CD4-positive, alpha-beta T cell treated with Interferon alpha-2 for 1 hour (primary cell): ENCODE measurements around the gene KRT73.
"Not testable (repeated sequence)": the region's sequence is repeated elsewhere in the genome, so short reads cannot be mapped to it uniquely, and the experiment has no call there.

ENCODE experiments used
- DNase-seq, 2 donors: peaks; one replicate each; pipeline ENCODE4 v3.0.0-alpha.2; 2020 to 2022

KRT73 gene

DNA sequence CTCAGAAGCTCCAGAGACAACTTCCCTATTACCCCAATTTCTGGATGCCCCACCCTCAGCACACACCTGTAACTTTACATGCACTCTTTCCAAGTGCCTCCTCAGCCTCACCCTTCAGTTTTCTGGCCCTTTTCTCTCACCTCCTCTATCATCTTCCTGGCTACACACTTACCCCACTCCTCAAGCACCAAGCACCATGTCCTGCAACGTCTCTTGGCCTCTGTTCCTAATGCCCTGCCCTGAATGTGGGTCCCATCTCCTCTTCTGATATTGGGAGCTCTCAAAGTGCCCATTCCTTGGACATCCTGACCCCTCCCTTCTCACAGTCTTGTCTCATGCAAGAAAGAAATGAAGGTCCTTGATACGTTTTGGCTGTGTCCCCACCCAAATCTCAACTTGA lies 18.3 kb downstream of the KRT73 start:
- no peak for DNase-seq

GRCh38 chr12:52598966-52599365 lies 19.4 kb downstream of the KRT73 start:
- no peak for DNase-seq

- not testable (repeated sequence) for DNase-seq
These were observed 24.1 kb downstream of the KRT73 start for GRCh38 chr12:52594237-52594636.

GRCh38 chr12:52591521-52591920 lies 26.8 kb downstream of the KRT73 start:
- no peak for DNase-seq

DNA sequence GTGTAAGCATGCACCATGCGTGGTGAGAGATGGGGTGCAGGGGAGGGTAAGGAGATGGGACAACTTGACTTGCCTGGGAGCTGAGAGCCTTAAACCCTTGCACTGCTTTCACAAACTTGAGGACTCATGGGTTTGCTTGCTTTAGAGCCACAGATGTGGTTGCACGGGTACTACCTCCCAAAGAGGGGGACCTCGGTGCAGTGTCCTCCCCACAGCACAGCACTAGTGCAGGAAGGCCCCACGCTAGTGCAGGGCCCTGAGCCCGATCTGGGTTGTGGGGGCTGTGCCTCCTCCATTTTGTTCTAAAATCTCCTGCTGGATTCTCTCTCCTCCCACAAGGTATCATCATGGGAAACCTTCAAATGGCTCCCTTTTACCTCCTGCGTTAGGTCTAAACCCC lies 28.3 kb downstream of the KRT73 start:
- no peak for DNase-seq

DNA sequence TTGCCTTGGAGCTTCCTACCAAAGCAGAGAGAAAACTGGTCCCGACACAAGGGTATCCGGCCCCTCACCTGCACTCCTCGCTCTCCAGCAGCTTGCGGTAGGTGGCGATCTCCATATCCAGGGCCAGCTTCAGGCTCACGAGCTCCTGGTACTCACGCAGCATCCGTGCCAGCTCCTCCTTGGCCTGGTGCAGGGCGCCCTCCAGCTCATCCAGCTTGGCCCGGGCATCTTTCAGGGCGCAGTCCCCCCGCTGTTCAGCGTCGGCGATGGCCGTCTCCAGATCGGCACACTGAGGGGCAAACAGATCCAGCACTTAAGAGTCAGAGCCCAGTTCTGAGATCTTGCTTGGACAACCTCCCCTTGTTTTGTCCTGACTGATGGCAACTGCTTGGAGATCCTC lies 30.8 kb downstream of the KRT73 start:
- DNase-seq, result no peak

GRCh38 chr12:52585946-52586345 lies 32.4 kb downstream of the KRT73 start:
- DNase-seq, result peak; percentile 58 to 69

- DNase-seq, result no peak
These were observed 33.3 kb downstream of the KRT73 start for GRCh38 chr12:52585066-52585465.

DNA sequence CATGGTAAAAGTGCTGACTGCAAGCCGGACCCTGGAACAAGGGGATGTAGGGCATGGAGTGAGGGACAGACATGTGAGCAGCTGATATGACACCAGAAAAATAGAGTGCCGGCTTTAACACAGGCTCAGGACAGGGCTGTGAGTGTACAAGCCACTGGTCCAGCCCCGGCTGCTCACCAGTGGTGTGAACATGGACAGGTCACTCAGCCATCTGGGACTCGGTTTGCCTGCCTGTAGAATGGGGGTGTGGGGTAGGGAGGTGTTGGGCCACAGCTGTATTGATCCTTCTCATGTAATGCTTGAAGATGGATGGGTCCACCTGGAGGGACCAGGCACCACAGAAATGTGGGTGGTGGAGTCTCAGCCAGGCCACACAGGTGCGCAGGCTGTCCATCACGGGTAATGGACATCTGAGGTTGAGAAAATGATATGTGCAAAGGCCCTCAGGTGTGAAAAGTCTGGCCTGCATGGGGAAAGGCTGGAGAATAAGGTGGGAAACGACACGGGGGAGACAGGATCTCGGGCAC lies 34.1 kb downstream of the KRT73 start:
- no peak for DNase-seq

GRCh38 chr12:52582971-52583456 lies 35.3 kb downstream of the KRT73 start:
- DNase-seq, result peak; percentile 55 to 70

GRCh38 chr12:52582486-52582885 lies 35.9 kb downstream of the KRT73 start:
- no peak for DNase-seq

DNA sequence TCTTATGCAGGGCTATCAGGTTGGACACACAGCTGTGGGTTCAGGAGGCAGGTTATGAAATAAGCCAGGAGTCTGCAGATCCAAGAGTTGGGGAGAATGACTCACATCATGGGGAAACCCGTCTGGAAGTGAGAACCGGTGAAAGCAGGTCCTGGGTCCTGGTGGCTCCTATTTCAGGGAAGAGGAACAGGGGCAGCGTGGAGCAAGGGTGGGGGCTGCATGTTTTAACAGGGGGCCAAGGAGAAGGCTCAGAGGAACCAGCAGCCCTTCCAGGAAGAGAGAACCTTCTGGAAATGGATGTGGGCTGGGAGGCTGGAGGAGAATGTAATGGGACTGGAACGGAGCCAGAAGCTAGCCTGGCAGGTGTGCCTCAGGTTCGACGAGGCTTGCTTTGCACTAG lies 36.9 kb downstream of the KRT73 start:
- DNase-seq, result no peak

- no peak for DNase-seq
These were observed 37.3 kb downstream of the KRT73 start for GRCh38 chr12:52581066-52581465.

DNA sequence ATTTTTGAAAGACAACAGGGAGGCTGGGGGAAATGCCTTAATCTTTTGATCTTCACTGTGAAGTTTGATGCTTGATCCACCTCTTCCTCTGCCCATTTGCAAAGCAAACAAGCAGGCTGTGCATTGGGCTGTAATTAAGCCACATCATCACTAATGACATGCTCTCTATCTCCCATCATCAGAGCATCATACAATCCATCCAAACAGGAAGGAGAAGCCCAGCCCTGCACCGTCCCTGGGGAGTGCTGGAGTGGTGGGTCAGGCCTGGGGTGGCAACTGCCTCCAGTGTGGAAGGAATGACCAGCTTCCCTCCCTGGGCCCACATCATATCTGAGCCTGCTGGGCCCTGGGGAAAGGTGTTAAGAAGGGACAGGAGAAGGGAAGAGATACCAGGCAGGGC lies 37.9 kb downstream of the KRT73 start:
- DNase-seq, result no peak

- no peak for DNase-seq
These were observed 38.6 kb downstream of the KRT73 start for GRCh38 chr12:52579468-52580465.

- DNase-seq, result no peak
These were observed 39.9 kb downstream of the KRT73 start for GRCh38 chr12:52578469-52578868.

DNA sequence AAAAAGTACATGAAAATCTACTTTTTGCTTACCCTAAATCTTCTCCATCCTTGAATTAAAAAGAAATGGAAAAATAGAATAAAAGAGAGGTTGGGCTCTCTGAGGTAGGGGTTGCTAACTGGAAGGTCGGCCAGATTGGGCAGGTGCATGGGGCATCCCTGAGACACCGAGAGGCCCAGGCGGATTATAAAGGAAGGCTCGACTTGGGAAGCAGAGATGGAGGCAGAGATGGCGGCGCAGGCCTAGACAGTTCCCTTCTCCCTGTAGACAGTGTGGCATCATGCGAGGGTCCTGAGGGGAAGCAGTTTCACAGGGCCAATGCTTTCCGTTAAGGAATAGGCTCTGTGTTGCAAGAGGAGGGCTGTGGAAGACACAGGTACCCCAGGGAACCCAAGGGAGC lies 41.0 kb downstream of the KRT73 start:
- DNase-seq, result no peak

DNA sequence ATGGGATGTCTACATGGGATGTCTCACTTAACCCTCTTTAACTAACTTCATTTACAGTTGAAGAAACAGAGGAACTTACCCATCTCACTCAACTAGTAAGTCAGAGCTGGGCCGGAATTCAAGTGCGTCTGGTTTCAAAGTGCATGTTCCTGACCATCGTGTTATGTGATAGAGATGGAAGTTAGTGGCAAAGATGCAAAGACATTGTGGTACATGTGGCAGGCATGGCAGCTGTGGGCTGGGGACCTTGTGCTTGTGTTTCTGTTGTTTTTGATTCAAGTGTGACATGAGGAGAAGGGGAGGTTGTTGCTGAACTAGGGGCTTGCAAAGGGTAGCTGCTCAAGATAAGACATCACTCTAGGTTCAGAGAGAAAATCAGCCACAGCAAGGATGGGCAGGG lies 42.4 kb downstream of the KRT73 start:
- no peak for DNase-seq

DNA sequence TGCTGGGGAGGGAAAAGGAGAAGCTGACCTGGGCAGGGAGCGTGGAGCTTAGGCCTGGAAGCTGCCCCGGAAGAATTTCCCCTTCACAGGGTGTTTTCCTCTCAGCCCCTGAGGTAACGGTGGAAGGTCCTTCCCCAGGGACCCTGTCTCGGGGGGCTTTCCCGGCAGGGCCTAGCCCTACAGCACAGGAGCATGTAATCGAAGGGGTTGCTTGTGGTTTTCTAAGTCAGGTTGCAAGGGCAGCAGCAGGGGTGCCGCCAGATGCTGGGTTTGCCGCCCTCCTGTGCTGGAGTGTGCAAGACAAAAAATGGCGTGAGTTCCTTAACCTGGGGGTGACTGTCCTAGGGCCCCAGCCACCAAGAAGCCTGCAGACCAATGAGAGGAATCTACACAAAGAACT lies 43.1 kb downstream of the KRT73 start:
- no peak for DNase-seq

GRCh38 chr12:52573743-52574142 lies 44.6 kb downstream of the KRT73 start, which contains the start of gene KRT74:
TSS of gene KRT74 (minus strand) at chr12:52573843. CDS start at chr12:52573777, 66 bp downstream.
- no peak for DNase-seq

GRCh38 chr12:52573306-52573705 lies 45.1 kb downstream of the KRT73 start:
- no peak for DNase-seq

DNA sequence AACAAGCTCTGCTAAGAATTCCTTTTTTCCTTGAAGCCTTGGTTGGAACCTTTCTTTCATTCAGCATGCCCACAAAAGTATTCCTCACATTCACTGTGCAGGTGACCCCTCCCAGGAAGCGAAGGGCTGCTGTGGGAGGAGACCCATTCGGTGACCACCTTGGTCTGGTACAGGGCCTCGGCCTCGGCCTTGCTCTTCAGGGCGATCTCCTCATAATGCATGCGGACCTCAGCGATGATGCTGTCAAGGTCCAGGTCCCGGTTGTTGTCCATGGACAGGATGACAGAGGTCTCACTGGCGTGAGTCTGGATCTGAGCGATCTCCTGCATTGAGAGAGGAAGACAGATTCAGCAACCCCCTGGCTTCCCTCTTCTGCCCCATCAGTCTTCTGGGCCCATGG lies 47.8 kb downstream of the KRT73 start:
- no peak for DNase-seq

DNA sequence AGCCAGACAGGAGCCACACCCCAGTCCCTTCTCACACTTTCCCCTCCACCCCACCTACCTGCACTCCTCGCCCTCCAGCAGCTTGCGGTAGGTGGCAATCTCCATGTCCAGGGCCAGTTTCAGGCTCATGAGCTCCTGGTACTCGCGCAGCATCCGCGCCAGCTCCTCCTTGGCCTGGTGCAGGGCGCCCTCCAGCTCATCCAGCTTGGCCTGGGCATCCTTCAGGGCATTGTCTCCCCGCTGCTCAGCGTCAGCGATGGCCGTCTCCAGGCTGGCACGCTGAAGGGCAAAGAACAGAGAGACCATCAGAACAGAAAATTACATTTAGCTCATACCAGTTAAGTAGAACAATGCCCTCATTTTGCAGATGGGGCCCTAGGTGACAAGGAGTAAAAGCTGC lies 50.2 kb downstream of the KRT73 start:
- no peak for DNase-seq

DNA sequence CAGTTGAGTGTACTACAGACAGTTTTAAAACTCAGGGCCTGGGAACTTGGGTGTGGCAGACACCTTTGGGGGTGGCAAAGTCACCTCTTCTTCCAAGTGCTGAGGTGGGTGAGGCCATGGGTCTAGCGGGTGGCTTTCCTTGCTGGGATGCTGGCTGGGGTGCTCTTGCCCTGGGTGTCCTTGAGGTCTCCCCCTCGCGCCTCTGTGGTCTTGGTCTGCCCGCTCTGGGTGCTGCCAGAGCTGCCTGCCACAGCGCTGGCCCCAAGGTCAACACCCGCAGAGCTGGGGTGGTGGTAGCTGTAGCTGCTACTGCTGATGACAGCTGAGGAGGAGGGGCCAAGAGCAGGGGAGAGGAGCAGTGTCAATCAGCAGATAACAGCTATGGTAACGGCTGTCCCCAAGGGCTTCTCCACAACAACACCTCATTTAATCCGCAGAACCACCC lies 51.5 kb downstream of the KRT73 start:
- peak; percentile 73 to 77 for DNase-seq
